Camera-type eye (tissue), 1 donor: ENCODE results near the gene CXXC4. TPM values are rescaled to one million over a fixed set of nuclear protein-coding genes. Genes with fewer than 3 reads are reported as not detected.

Experiments used
- total RNA-seq: library from RNA; depleted of rRNA; stranded (reverse); fragments of >200 nt; gene quantifications from one replicate; pipeline ENCODE4 v1.2.3, GENCODE V29; 2014

The CXXC4 gene
- 60.7 TPM for total RNA-seq

GRCh38 chr4:104494822-104495559, at the start of gene CXXC4:
Gene CXXC4 (minus strand): TSS chr4:104494894. CDS start chr4:104491802, 3,092 bp downstream.

